Activated T-cell treated with anti-CD3 and anti-CD28 coated beads, Interleukin-2, amount 50 U/mL, for 4 hours (primary cell): ENCODE data around the gene FILIP1L. TPM values are rescaled to one million over a fixed set of nuclear protein-coding genes. Genes with fewer than 3 reads are reported as not detected.

ENCODE experiments used
- ATAC-seq, 2 donors: fragments of 200-7000 bp; cut with Tn5 transposase; one replicate each; pipeline ENCODE4 v1.10.0; 2021
- DNase-seq: peaks from one replicate; pipeline ENCODE4 v3.0.0-alpha.2; 2020
- H3K27me3 Mint-ChIP-seq: one replicate; pipeline ENCODE4 v1.8.0; 2021; ENCODE audit warnings: low read depth, mixed read lengths
- H3K36me3 Mint-ChIP-seq: one replicate; pipeline ENCODE4 v1.8.0; 2022; ENCODE audit warnings: mixed read lengths; ENCODE audit not compliant: insufficient read depth
- H3K4me1 Mint-ChIP-seq: one replicate; pipeline ENCODE4 v1.8.0; 2021; ENCODE audit warnings: low read depth, mixed read lengths
- H3K4me3 Mint-ChIP-seq: one replicate; pipeline ENCODE4 v1.8.0; 2021; ENCODE audit warnings: mild to moderate bottlenecking, moderate library complexity, mixed read lengths
- H3K9me3 Mint-ChIP-seq: one replicate; pipeline ENCODE4 v1.8.0; 2021; ENCODE audit warnings: mixed read lengths
- total RNA-seq, 3 donors: library from RNA; stranded (reverse); gene quantifications; one replicate each; pipeline ENCODE4 v1.2.1, GENCODE V29; 2021

FILIP1L gene
- total RNA-seq, 3 donors from 2014 or later, result 0.08 to 0.28 TPM; not detected in 1

DNA sequence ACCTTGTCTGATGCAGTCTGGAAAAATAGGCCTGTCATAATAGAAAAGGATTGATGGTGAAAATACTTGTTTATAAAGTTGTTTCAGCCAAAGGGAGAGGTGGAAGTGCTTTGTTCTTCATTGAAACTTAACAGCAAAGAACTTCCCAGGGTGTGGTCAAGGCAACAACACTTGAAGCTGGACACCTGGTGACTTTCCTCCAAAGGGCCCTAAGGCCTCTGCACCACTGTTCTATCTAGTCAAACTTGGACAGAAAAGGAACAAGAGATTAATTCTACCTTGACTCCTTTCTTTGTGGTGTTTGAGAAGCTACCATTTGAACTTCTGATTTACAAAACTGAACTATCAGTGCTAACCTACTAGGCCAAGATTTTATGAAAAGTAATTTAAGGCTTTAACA lies 194.6 kb downstream of the FILIP1L start:
- Mint-ChIP-seq H3K36me3 (peaks cover 26% of the 10 kb centered on the region), H3K4me3 (no peak overlapping the region), H3K9me3 (no peaks in the 10 kb centered on the region), H3K27me3 (no peaks in the 10 kb centered on the region), H3K4me1 (peaks cover 5% of the 10 kb centered on the region)
- DNase-seq, result no peak
- ATAC-seq, result no peak

DNA sequence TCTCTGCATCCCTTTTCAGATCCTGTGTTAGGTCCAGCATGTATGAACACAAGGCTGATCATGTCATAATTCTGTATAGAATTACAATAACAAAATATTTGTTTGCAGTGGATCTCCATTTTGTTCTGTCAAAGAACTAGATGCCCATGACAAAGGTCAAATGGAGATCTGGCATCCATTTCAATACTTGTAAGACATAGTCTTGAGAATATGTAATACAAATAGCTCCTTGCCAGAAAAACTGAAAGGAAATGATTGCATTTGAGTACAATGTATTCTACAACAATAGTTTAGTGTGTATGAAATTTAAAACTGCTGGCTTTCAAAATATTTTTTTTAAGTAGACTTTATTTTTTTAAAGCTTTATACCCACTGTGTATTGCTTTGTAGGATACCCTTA lies 195.6 kb downstream of the FILIP1L start:
- no peaks in the 10 kb centered on the region for H3K27me3 Mint-ChIP-seq
- DNase-seq, result no peak
- peaks cover 22% of the 10 kb centered on the region for H3K36me3 Mint-ChIP-seq
- H3K4me1 Mint-ChIP-seq, result peaks cover 5% of the 10 kb centered on the region
- H3K9me3 Mint-ChIP-seq, result no peaks in the 10 kb centered on the region
- no peak for ATAC-seq
- H3K4me3 Mint-ChIP-seq, result no peak overlapping the region

DNA sequence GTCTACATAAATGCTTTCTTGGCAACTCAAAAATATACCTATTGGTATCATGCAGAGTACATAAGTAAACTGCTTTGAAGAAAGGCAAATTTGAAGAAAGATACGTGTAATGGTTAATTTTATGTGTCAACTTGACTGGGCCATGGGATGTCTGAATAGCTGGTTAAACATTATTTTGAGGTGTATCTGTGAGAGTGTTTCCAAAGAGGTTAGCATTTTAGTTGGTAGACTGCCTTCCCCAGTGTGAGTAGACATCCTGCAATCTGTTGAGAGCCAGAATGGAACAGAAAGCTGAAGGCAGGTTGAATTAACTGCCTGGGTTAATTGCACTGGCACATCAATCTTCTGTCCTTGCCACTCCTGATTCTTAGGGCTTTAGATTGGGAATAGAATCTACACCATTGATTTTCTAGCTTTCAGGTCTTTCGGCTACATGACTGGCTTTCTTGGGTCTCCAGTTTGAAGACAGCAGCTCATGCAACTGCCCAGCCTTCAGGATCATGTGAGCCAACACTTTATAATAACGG lies 198.3 kb downstream of the FILIP1L start:
- no peaks in the 10 kb centered on the region for H3K27me3 Mint-ChIP-seq
- H3K4me1 Mint-ChIP-seq, result peaks cover 2% of the 10 kb centered on the region
- peaks cover 26% of the 10 kb centered on the region for H3K36me3 Mint-ChIP-seq
- DNase-seq (no peak), ATAC-seq (no peak)
- H3K4me3 Mint-ChIP-seq, result no peak overlapping the region
- no peaks in the 10 kb centered on the region for H3K9me3 Mint-ChIP-seq

DNA sequence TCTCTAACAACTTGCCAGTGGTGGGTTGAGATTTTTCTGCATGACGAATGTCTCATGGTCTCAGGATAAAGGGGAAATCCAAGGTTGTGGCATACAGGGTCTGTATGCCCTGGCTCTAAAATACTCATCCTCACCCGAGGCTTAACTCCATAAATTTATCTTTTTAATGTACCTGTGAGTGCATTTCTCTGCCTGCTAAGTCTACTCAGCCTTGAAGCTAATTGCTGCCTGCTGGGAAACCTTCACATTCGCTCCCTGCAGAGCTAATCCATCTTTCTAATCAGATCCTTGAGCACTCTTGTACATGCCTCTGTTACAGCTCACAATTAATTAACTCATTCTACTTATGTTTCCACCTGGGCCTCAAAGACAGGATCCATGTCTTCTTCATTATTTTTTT lies 202.9 kb downstream of the FILIP1L start:
- DNase-seq, result no peak
- peaks cover 24% of the 10 kb centered on the region for H3K36me3 Mint-ChIP-seq
- H3K9me3 Mint-ChIP-seq, result no peaks in the 10 kb centered on the region
- H3K4me1 Mint-ChIP-seq, result no peaks in the 10 kb centered on the region
- ATAC-seq, result no peak
- no peak overlapping the region for H3K4me3 Mint-ChIP-seq
- H3K27me3 Mint-ChIP-seq, result no peaks in the 10 kb centered on the region

DNA sequence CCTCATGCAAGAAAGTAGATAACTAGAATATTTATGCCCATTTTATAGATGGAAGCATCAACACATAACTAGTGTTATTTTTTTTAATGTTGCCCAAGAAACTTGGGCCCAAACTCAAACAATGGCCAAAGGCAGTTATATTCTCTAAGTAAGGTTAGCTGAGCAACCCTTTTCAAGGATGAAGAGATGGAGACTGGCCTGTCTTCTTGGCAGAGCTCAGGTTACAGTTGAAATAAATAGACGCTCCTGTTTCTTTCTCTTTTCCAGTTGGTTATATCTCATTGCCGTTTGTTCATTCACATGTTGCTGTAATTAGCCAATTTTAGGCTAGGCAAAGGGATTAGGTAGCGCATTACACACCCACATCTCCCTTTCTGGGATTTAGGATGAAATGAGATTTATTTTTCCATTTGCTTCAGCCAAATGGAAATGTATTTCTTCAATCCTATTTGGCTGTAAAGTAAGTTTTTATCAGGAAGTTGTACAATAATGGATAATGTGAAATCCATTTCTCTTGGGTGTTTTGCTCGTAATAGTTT lies 203.5 kb downstream of the FILIP1L start:
- H3K4me1 Mint-ChIP-seq, result no peaks in the 10 kb centered on the region
- no peaks in the 10 kb centered on the region for H3K9me3 Mint-ChIP-seq
- H3K27me3 Mint-ChIP-seq, result no peaks in the 10 kb centered on the region
- peaks cover 24% of the 10 kb centered on the region for H3K36me3 Mint-ChIP-seq
- no peak for DNase-seq
- no peak overlapping the region for H3K4me3 Mint-ChIP-seq
- no peak for ATAC-seq

DNA sequence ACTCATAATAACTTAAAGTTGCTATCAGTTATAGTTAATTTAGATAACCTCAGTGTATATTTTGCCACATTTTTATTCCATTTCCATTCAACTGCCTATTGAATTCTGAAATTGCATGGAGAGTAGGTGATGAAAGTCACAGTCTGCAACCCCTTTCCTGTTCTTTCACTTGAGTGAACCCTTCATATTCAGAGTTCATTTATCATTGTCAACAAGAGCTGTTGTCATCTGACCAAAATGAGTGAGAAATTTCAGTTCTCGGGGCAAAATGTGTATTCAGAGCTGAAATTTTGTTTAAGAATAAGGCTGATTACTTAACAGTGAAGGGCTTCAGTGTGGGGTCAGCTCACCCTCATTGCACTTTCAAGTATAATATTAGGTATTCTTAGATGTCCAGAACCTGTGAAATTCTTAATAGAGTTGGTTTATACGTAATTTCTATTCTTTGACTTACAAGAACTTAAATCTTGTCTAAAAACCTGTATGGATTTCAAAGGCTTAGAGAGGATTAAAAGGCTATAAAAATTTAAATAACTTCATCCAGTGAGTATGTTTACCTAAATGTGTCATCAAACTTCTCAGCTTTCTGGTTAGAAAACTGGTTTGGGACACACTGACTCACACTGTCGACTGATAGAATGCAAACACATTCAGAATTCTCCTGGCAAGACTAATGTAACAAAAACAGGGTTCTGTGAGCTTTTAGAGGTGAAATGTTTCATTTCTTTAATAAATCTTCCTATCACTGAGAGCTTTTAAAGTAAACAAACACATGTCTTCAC lies 204.4 kb downstream of the FILIP1L start:
- Mint-ChIP-seq H3K4me3 (no peak overlapping the region), H3K4me1 (no peaks in the 10 kb centered on the region), H3K27me3 (no peaks in the 10 kb centered on the region), H3K36me3 (peaks cover 22% of the 10 kb centered on the region), H3K9me3 (no peaks in the 10 kb centered on the region)
- no peak for DNase-seq
- no peak for ATAC-seq

DNA sequence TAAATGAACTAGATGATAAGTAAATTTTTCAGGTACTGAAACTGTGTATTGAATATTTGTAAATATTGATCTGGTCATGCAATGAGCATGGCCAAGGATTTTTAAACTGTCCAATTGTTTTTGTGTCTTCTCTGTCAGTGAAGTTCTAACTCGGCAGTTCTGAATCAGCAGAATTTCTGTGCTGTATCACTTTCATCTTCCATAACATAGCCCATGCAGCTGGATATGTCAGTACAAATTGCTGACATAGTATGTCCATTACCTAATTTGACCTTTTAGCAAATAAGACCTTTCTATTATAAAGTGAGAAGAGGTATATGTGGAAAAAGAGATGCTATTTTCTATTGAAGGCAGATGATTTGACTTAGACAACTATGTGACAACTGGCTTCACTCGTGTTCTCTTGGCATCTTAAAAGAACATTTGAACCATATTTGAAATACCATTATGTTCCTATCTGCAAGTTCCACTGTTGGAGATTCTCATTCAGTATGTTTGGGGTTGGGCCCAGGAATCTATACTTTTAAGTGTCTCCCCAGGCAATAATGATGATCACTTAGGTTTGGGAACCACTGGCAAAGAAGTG lies 206.2 kb downstream of the FILIP1L start:
- Mint-ChIP-seq H3K36me3 (peaks cover 18% of the 10 kb centered on the region), H3K9me3 (no peaks in the 10 kb centered on the region), H3K4me3 (no peak overlapping the region), H3K4me1 (no peaks in the 10 kb centered on the region), H3K27me3 (no peaks in the 10 kb centered on the region)
- no peak for ATAC-seq
- no peak for DNase-seq

DNA sequence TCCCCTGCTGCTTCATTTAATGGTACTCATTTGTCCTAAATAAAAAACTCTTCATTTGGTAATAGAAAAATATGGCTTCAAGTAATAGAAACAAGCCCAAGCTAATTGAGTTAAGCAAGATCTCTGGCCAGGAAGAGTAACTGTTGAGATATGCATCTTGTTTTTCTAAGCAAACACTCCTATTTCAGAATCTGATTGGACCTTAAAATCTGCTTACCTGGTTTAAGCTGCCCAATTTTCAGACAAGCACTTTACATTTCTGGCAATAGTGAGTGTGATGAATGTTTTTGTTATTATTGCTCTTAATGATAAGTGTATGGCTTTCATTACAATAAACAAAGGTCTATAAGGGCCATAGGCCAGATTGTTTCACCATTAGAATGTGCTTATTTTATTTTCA lies 210.4 kb downstream of the FILIP1L start:
- H3K9me3 Mint-ChIP-seq, result no peaks in the 10 kb centered on the region
- H3K4me3 Mint-ChIP-seq, result no peak overlapping the region
- no peak for DNase-seq
- H3K4me1 Mint-ChIP-seq, result peaks cover 6% of the 10 kb centered on the region
- H3K27me3 Mint-ChIP-seq, result no peaks in the 10 kb centered on the region
- peaks cover 6% of the 10 kb centered on the region for H3K36me3 Mint-ChIP-seq
- ATAC-seq, result no peak

DNA sequence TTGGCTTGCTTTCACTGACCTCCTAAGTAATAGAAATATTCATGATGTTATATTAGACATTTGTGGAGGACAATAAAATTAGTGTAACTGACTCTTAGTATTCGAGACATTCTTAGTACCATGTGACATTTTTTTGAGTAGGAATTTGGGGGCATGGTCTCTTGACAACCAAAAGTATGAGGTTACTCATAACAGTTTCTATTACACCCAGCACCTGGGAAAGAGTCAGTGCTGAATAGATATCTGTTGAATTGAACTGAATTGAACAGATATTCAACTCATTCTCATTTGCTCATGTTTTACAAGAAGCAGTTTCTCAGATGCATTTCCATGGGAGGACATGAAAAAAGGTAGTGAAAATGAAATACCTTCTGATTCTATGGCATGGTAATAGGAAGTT lies 212.2 kb downstream of the FILIP1L start:
- no peak for DNase-seq
- peaks cover 6% of the 10 kb centered on the region for H3K4me1 Mint-ChIP-seq
- no peak for ATAC-seq
- H3K4me3 Mint-ChIP-seq, result no peak overlapping the region
- no peaks in the 10 kb centered on the region for H3K9me3 Mint-ChIP-seq
- peaks cover 2% of the 10 kb centered on the region for H3K36me3 Mint-ChIP-seq
- no peaks in the 10 kb centered on the region for H3K27me3 Mint-ChIP-seq

DNA sequence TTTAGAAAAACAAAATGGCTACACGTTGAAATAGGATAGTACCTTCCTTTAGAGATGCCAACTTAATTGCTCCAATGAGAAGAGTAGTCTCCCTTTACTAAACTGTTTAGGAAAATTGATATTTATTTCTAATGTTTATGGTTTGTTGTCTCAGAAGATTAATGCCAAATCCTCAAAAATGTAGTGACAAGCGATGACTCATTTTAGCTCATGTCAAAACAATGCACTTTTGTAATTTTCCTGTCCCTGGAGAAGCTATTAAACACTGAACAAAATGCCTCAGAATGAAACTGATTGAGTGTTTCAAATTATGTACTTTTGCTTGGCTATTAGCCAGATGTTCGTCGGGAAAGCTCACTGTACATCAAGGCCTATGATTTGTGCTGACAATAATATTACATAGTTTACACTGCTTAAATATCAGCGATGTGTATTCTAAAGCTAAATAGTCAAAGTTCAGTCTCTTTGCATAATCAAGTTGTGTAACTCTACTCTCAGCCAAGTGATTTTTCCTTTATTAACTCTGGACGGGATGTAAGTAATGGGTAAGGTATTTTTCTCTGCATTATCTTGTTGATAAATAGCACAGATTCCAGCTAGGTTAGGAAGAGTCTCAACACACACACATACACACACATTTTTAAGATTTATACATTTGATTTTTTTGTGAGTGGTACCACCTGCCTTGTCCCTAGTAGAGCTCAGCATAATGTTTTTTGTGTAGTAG lies 212.9 kb downstream of the FILIP1L start:
- Mint-ChIP-seq H3K9me3 (no peaks in the 10 kb centered on the region), H3K4me1 (peaks cover 6% of the 10 kb centered on the region), H3K36me3 (no peaks in the 10 kb centered on the region), H3K27me3 (no peaks in the 10 kb centered on the region), H3K4me3 (no peak overlapping the region)
- ATAC-seq (no peak), DNase-seq (no peak)

DNA sequence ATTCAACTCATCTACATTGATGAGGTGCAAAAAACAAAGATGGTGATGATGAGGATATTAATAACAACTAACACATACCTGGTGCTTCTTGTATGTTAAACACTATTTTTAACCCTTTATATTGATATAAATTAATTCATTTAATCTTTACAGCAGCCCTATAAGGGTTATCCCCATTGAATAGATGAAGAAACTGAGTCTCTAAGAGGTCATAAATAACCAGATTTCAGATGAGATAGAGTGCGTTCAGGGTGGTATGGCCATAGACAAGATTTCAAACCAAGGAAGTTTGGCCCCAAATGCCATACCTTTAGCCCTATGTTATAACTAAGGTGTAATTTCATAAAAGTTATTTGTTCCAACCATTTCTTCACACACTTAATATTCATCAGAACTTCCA lies 214.1 kb downstream of the FILIP1L start:
- Mint-ChIP-seq H3K4me1 (peaks cover 18% of the 10 kb centered on the region), H3K9me3 (no peaks in the 10 kb centered on the region), H3K4me3 (no peak overlapping the region), H3K36me3 (peaks cover 6% of the 10 kb centered on the region), H3K27me3 (no peaks in the 10 kb centered on the region)
- ATAC-seq (no peak), DNase-seq (no peak)

DNA sequence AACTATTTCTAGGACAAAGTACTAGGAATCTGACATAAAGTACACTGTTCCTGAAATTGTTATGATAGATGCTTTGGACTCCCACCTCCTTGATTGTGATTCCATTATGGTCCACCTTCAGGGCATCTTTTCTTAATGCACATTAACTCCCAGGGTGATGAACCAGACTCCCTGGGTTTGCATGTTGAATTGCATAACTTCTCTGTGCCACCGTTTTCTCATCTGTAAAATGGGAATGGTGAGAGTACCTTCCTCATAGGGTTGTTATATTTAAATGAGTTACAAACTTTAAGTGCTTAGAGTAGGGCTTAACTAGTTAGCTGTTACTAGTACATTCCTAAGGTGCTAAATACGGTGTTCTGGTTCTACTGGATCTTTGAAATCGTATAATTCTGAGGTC lies 214.7 kb downstream of the FILIP1L start:
- peaks cover 18% of the 10 kb centered on the region for H3K4me1 Mint-ChIP-seq
- no peaks in the 10 kb centered on the region for H3K27me3 Mint-ChIP-seq
- DNase-seq (no peak), ATAC-seq (no peak)
- H3K4me3 Mint-ChIP-seq, result no peak overlapping the region
- peaks cover 6% of the 10 kb centered on the region for H3K36me3 Mint-ChIP-seq
- no peaks in the 10 kb centered on the region for H3K9me3 Mint-ChIP-seq

DNA sequence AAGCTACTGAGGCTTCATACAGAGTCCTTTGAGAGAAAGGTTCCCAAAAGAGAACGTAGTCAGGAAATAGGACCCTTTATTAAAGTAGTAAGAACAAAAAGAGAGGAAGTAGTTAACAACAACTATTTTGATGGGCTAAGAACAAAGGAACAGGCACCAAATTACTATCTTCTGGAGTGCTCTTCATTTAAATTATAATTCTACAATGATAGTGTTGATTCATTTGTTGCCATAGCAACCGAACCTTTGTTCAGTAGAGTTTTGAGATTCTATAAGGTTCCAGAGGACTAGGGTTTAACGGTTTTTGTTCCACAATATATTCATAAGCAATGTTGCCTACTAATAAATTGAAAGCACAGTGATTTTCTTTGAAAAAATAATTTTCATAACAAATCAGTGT lies 217.8 kb downstream of the FILIP1L start:
- H3K9me3 Mint-ChIP-seq, result no peaks in the 10 kb centered on the region
- ATAC-seq, result no peak
- no peaks in the 10 kb centered on the region for H3K27me3 Mint-ChIP-seq
- H3K36me3 Mint-ChIP-seq, result peaks cover 13% of the 10 kb centered on the region
- no peak overlapping the region for H3K4me3 Mint-ChIP-seq
- no peak for DNase-seq
- peaks cover 12% of the 10 kb centered on the region for H3K4me1 Mint-ChIP-seq

DNA sequence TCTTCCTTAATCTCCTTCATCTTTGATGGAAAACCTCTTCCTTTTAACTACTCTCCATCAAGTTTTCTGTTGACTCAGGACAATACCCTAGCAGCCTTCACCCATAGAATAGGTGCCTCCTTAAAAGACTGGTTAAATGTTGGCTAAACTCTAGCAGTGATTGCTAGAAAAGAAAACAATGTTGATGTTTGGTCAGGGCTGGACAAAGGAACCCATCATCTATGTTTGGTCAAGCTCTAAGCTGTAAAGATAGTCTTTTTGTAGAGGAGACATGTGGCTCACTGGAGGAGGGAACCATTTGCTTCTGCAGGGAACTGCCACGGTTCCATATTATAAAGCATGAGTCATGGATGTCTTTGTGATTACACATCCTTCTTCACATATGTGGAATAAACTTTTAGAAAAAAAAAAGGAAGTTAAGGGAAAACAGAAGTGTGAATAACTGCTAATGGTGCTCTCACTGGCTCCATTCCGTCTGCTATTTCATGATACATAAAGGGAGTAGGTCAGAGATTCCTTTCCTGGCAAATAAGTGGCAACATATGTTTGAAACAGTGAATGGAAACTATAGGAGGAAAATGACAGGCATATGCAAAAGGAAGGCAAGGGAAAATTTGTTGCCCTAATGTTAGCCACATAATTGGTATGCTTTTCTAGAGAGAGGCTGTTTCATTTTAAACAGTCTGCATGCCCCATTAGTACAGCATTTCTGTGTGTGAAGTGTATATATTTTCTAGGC lies 218.4 kb downstream of the FILIP1L start:
- H3K4me3 Mint-ChIP-seq, result no peak overlapping the region
- H3K36me3 Mint-ChIP-seq, result peaks cover 13% of the 10 kb centered on the region
- DNase-seq (no peak), ATAC-seq (no peak)
- H3K4me1 Mint-ChIP-seq, result peaks cover 12% of the 10 kb centered on the region
- H3K27me3 Mint-ChIP-seq, result no peaks in the 10 kb centered on the region
- H3K9me3 Mint-ChIP-seq, result no peaks in the 10 kb centered on the region
